ENCODE measurements around the gene AEBP1.

- TF ChIP-seq SMC3 (conservative IDR thresholded peaks at IDR 0.05; ENCODE audit: insufficient read depth, low read depth, low read length) (no peak), ZNF24 (IDR thresholded peaks at IDR 0.05) (no peak), HDAC1 (IDR thresholded peaks at IDR 0.05) (no peak), CTCF (IDR thresholded peaks at IDR 0.05 in 2 of 3, conservative IDR thresholded peaks at IDR 0.05 in 1 of 3; ENCODE audit: insufficient read depth in 2 of 3, low read depth in 1 of 3, low read length in 3 of 3) (no peak), RAD21 (CRISPR knock-in tag; conservative IDR thresholded peaks at IDR 0.05 in 1 of 2, IDR thresholded peaks at IDR 0.05 in 1 of 2) (no peak), RBM22 (IDR thresholded peaks at IDR 0.05; ENCODE audit: low read depth, low read length, poor library complexity, severe bottlenecking) (no peak), ZBTB40 (IDR thresholded peaks at IDR 0.05) (no peak), ZBTB40 (CRISPR knock-in tag; IDR thresholded peaks at IDR 0.05) (no peak)
Measured at GRCh38 chr7:44093102-44093641, 11.0 kb upstream of the AEBP1 start.
